PC-3 (cell line): Measurements from ENCODE around the gene CDKN2B-AS1. TPM values are rescaled to one million over a fixed set of nuclear protein-coding genes. Genes with fewer than 3 reads are reported as not detected.

Experiments used
- ATAC-seq: fragments of 200-7000 bp; cut with Tn5 transposase; 2 replicates; pipeline ENCODE4 v1.9.1; 2020; ENCODE audit warnings: mild to moderate bottlenecking, moderate library complexity
- BruUV-seq: library from RNA; stranded (reverse); fragments of 400-500 nt; replicated peaks from 2 replicates; lab custom pipeline; 2021; lab: Mats Ljungman, UMichigan
- CTCF ChIA-PET: fragments of 300-600 bp; sonication (Branson Sonifier 250); formaldehyde crosslinking; loops from one replicate; lab custom pipeline; 2022; ENCODE audit warnings: antibody characterized with exemption; lab: Charles Lee
- POLR2A ChIA-PET: fragments of 300-600 bp; sonication (Branson Sonifier 250); formaldehyde crosslinking; loops from one replicate; lab custom pipeline; 2022; ENCODE audit warnings: antibody characterized with exemption; ENCODE audit not compliant: unreplicated experiment; lab: Charles Lee
- DNase-seq: peaks from one replicate; pipeline ENCODE4 v3.0.0-alpha.2; 2015
- H2AFZ ChIP-seq: fragments of 300-600 bp; sonication (generic); 2 replicates; pipeline ENCODE4 v1.6.0; 2016; ENCODE audit warnings: antibody characterized with exemption, low read length
- H3F3A ChIP-seq: fragments of 300-600 bp; sonication (generic); one replicate; pipeline ENCODE4 v1.6.0; 2017; ENCODE audit warnings: antibody characterized with exemption, low read length, control low read depth, mild to moderate bottlenecking; ENCODE audit not compliant: unreplicated experiment
- H3K27ac ChIP-seq: fragments of 300-600 bp; sonication (generic); 2 replicates; pipeline ENCODE4 v1.5.1; 2016; ENCODE audit warnings: mild to moderate bottlenecking, low read length
- H3K27me3 ChIP-seq: fragments of 300-600 bp; sonication (generic); 2 replicates; pipeline ENCODE4 v1.6.1; 2016; ENCODE audit warnings: low read length, mixed read lengths
- H3K36me3 ChIP-seq: fragments of 300-600 bp; sonication (generic); 2 replicates; pipeline ENCODE4 v1.6.1; 2016; ENCODE audit warnings: low read depth, mixed run types, low read length, mixed read lengths
- H3K4me1 ChIP-seq: fragments of 300-600 bp; sonication (generic); 2 replicates; pipeline ENCODE4 v1.5.1; 2016; ENCODE audit warnings: low read length; ENCODE audit not compliant: insufficient read depth
- H3K4me2 ChIP-seq: fragments of 300-600 bp; sonication (generic); 2 replicates; pipeline ENCODE4 v1.6.0; 2016; ENCODE audit warnings: low read length
- H3K4me3 ChIP-seq: fragments of 300-600 bp; sonication (generic); 2 replicates; pipeline ENCODE4 v1.5.1; 2016; ENCODE audit warnings: mild to moderate bottlenecking, low read length, mixed read lengths
- H3K79me2 ChIP-seq: fragments of 300-600 bp; sonication (generic); 2 replicates; pipeline ENCODE4 v1.6.1; 2017; ENCODE audit warnings: low read length, mixed read lengths
- H3K9ac ChIP-seq: fragments of 300-600 bp; sonication (generic); 2 replicates; pipeline ENCODE4 v1.6.0; 2016; ENCODE audit warnings: mild to moderate bottlenecking, low read length
- H3K9me2 ChIP-seq: fragments of 300-600 bp; sonication (generic); replicated peaks from 2 replicates; pipeline ENCODE4 v1.6.1; 2016; ENCODE audit warnings: mixed run types, low read length, mixed read lengths
- H3K9me3 ChIP-seq: fragments of 300-600 bp; sonication (generic); 2 replicates; pipeline ENCODE4 v1.6.1; 2016; ENCODE audit warnings: low read length, mixed read lengths
- H4K20me1 ChIP-seq: fragments of 300-600 bp; sonication (generic); 2 replicates; pipeline ENCODE4 v1.6.1; 2016; ENCODE audit warnings: low read length, mixed read lengths
- CTCF ChIP-seq: fragments of 300-600 bp; sonication (generic); conservative IDR thresholded peaks from 2 replicates; pipeline ENCODE4 v1.5.1; 2017; ENCODE audit warnings: antibody characterized with exemption, low read depth, mild to moderate bottlenecking, low read length
- EZH2 ChIP-seq: fragments of 300-600 bp; sonication (generic); IDR thresholded peaks from one replicate; pipeline ENCODE4 v1.6.1; 2017; ENCODE audit warnings: antibody characterized with exemption, mild to moderate bottlenecking, low read length; ENCODE audit not compliant: unreplicated experiment
- EZH2phosphoT487 ChIP-seq: fragments of 300-600 bp; sonication (generic); IDR thresholded peaks from 2 replicates; pipeline ENCODE4 v1.6.1; 2018; ENCODE audit warnings: mild to moderate bottlenecking, antibody characterized with exemption, low read length, borderline replicate concordance
- intact Hi-C: fragments of 100-400 bp; cut with micrococcal nuclease; formaldehyde crosslinking; loops from 2 replicates; pipeline ENCODE4 v1.9.0; 2023
- total RNA-seq: library from RNA; depleted of rRNA; stranded (reverse); fragments of >200 nt; gene quantifications from 2 replicates; pipeline ENCODE4 v1.2.3, GENCODE V29; 2014

Gene CDKN2B-AS1
- total RNA-seq, 1 experiment from 2014 or later = 2.0 TPM

GRCh38 chr9:21995666-21996398 lies 1.2 kb downstream of the CDKN2B-AS1 start:
- DNase-seq (peak; percentile 24), ATAC-seq (peak; percentile 2)
- Histone ChIP-seq H3K9me2 (no peaks in the 10 kb centered on the region), H4K20me1 (0 out of 2 replicates have a peak, but pooled peaks cover 4% of the 10 kb centered on the region), H3K27me3 (no peaks in the 10 kb centered on the region), H3K4me3 (peak overlapping the region; percentile 96), H3K9ac (peak overlapping the region; percentile 97), H3K4me1 (peaks cover 31% of the 10 kb centered on the region), H2AFZ (peak overlapping the region; percentile 79), H3K4me2 (peak overlapping the region; percentile 98), H3K9me3 (no peaks in the 10 kb centered on the region), H3K79me2 (peaks cover 87% of the 10 kb centered on the region), H3K36me3 (no peaks in the 10 kb centered on the region), H3F3A (no peaks in the 10 kb centered on the region), H3K27ac (peak overlapping the region; percentile 78)
- CTCF ChIA-PET = interaction anchor here (0.8 kb wide), 1 partner anchor 13 kb away, joined by 3 read pairs; the partner anchor contains the start of gene CDKN2B
- intact Hi-C loops = loop anchor here (1.0 to 10.0 kb wide), 2 partner anchors 182 to 449 kb away; partner anchors contain the start of gene DMRTA1
- POLR2A ChIA-PET = interaction anchor here (0.7 kb wide), 1 partner anchor 249 kb away, joined by 4 read pairs; no protein-coding TSS in a partner anchor
- peak; percentile 36; the same call in 1 of the 2 replicates for TF ChIP-seq CTCF
- no peak for TF ChIP-seq EZH2
- BruUV-seq = no TSS peak

GRCh38 chr9:21996438-21996837 lies 1.8 kb downstream of the CDKN2B-AS1 start:
- Histone ChIP-seq H3F3A (no peaks in the 10 kb centered on the region), H3K4me1 (peaks cover 25% of the 10 kb centered on the region), H3K36me3 (no peaks in the 10 kb centered on the region), H3K27me3 (no peaks in the 10 kb centered on the region), H3K9ac (peak overlapping the region; percentile 97), H2AFZ (peak overlapping the region; percentile 79), H3K27ac (peak overlapping the region; percentile 78; the same call in 1 of the 2 replicates), H3K9me2 (no peaks in the 10 kb centered on the region), H3K79me2 (peaks cover 87% of the 10 kb centered on the region), H3K4me3 (peak overlapping the region; percentile 96), H4K20me1 (0 out of 2 replicates have a peak, but pooled peaks cover 4% of the 10 kb centered on the region), H3K9me3 (no peaks in the 10 kb centered on the region), H3K4me2 (peak overlapping the region; percentile 98)
- POLR2A ChIA-PET = interaction anchor here (0.7 kb wide), 1 partner anchor 248 kb away, joined by 4 read pairs; no protein-coding TSS in a partner anchor
- ATAC-seq (no peak), DNase-seq (no peak)
- BruUV-seq = no TSS peak
- no peak for TF ChIP-seq EZH2phosphoT487
- no peak for TF ChIP-seq EZH2
- TF ChIP-seq CTCF = no peak
- intact Hi-C loops = loop anchor here (10.0 kb wide), 1 partner anchor 448 kb away; the partner anchor contains the start of gene DMRTA1
- CTCF ChIA-PET = interaction anchor here (0.8 kb wide), 1 partner anchor 12 kb away, joined by 3 read pairs; the partner anchor contains the start of gene CDKN2B
